HepG2 (cell line): ENCODE results near the gene CNPY4. TPM values are rescaled to one million over a fixed set of nuclear protein-coding genes. Genes with fewer than 3 reads are reported as not detected.

Source experiments
- GTF3A ChIP-seq: sonication (generic); formaldehyde crosslinking; conservative IDR thresholded peaks from 2 replicates; pipeline ENCODE4 v1.4.0; 2020; ENCODE audit warnings: mild to moderate bottlenecking, missing genetic modification reagents
- IKZF4 ChIP-seq: sonication (generic); formaldehyde crosslinking; IDR thresholded peaks from 2 replicates; pipeline ENCODE4 v1.5.1; 2020; ENCODE audit warnings: borderline replicate concordance, mild to moderate bottlenecking, low read depth, missing genetic modification reagents; ENCODE audit errors: not compliant biosample characterization
- JARID2 ChIP-seq: sonication (generic); formaldehyde crosslinking; IDR thresholded peaks from 2 replicates; pipeline ENCODE4 v1.8.1; 2023; ENCODE audit warnings: missing genetic modification reagents, inconsistent platforms; ENCODE audit not compliant: insufficient replicate concordance
- JUN ChIP-seq: sonication (generic); formaldehyde crosslinking; IDR thresholded peaks from 2 replicates; pipeline ENCODE4 v1.4.0; 2020; ENCODE audit warnings: mild to moderate bottlenecking, missing genetic modification reagents
- MIER3 ChIP-seq: IDR thresholded peaks from 2 replicates; pipeline ENCODE4 v1.6.1; 2016; ENCODE audit warnings: missing compliant biosample characterization, borderline replicate concordance
- PPARG ChIP-seq: conservative IDR thresholded peaks from 2 replicates; pipeline ENCODE4 v1.6.1; 2016; ENCODE audit warnings: missing biosample characterization, missing genetic modification reagents
- ZBTB40 ChIP-seq, 2 experiments: fragments of 450-650 bp in 1 of 2; sonication (generic) in 1 of 2; formaldehyde crosslinking in 1 of 2; IDR thresholded peaks; 2 replicates each; pipeline versions ENCODE4 v1.6.1 to v1.8.0; 2016 to 2022; ENCODE audit warnings: antibody characterized with exemption in 1 of 2, mild to moderate bottlenecking in 1 of 2, missing genetic modification reagents in 1 of 2
- ZNF282 ChIP-seq: fragments of 450-650 bp; IDR thresholded peaks from 2 replicates; pipeline ENCODE4 v1.6.1; 2018; ENCODE audit not compliant: partially characterized antibody
- ZNF431 ChIP-seq: sonication (generic); formaldehyde crosslinking; IDR thresholded peaks from 2 replicates; pipeline ENCODE4 v1.9.0; 2022; ENCODE audit warnings: missing genetic modification reagents, low read depth, mild to moderate bottlenecking, borderline replicate concordance
- ZNF563 ChIP-seq: sonication (generic); formaldehyde crosslinking; IDR thresholded peaks from 2 replicates; pipeline ENCODE4 v1.8.0; 2022; ENCODE audit warnings: mild to moderate bottlenecking, moderate library complexity, missing genetic modification reagents
- ZNF598 ChIP-seq: sonication (generic); formaldehyde crosslinking; IDR thresholded peaks from 2 replicates; pipeline ENCODE4 v1.5.1; 2020; ENCODE audit warnings: mild to moderate bottlenecking, missing genetic modification reagents, borderline replicate concordance
- polyA plus RNA-seq, 8 experiments: library from polyadenylated mRNA; depleted of rRNA in 3 of 8; stranded (reverse) in 7 of 8; unstranded in 1 of 8; fragments of >200 nt; fragmentation: Illumina TruSeq in 4 of 8; extraction: Trizol in 4 of 8; gene quantifications; 2 replicates each; pipeline versions ENCODE4 v1.2.1 to v1.2.3, GENCODE V29; 2011 to 2016; ENCODE audit warnings: low read depth in 4 of 8, missing spikeins in 1 of 8, mixed read lengths in 1 of 8; ENCODE audit not compliant: insufficient read depth in 1 of 8
- total RNA-seq, 5 experiments: library from RNA; depleted of rRNA; stranded (reverse); fragments of >200 nt; fragmentation: Illumina TruSeq; extraction: Trizol; gene quantifications; 2 replicates each; pipeline ENCODE4 v1.2.3, GENCODE V29; 2016; ENCODE audit warnings: low read depth in 1 of 5
- TF ChIP-seq, protein P1 (sequence below): sonication (generic); formaldehyde crosslinking; IDR thresholded peaks from 2 replicates; pipeline ENCODE4 v1.4.0; 2020; ENCODE audit warnings: missing genetic modification reagents

CNPY4 gene
- total and polyA plus RNA-seq, 2 of the 13 experiments (the other 11 are each of a cell fraction or from before 2014, with no cell fraction given): 6.2 to 12.7 TPM

- TF ChIP-seq MIER3 (CRISPR knock-in tag) (no peak; the same call in 1 of the 2 replicates), GTF3A (CRISPR knock-in tag) (peak; percentile 72; the same call in 1 of the 2 replicates), ZBTB40 (IDR thresholded peaks at IDR 0.05) (no peak), ZBTB40 (CRISPR knock-in tag; IDR thresholded peaks at IDR 0.05) (peak; percentile 77; the same call in 1 of the 2 replicates), ZNF431 (CRISPR knock-in tag) (peak; percentile 94; the same call in 1 of the 2 replicates), JARID2 (no peak), JUN (CRISPR knock-in tag) (peak; percentile 87), ZNF563 (peak; percentile 91), ZNF282 (no peak), PPARG (CRISPR knock-in tag) (peak; percentile 49; the same call in 1 of the 2 replicates), ZNF598 (CRISPR knock-in tag) (0 out of 2 replicates have a peak, but pooled peaks have one; percentile 75), IKZF4 (CRISPR knock-in tag) (peak; percentile 97)
- TF ChIP-seq, protein P1, sequence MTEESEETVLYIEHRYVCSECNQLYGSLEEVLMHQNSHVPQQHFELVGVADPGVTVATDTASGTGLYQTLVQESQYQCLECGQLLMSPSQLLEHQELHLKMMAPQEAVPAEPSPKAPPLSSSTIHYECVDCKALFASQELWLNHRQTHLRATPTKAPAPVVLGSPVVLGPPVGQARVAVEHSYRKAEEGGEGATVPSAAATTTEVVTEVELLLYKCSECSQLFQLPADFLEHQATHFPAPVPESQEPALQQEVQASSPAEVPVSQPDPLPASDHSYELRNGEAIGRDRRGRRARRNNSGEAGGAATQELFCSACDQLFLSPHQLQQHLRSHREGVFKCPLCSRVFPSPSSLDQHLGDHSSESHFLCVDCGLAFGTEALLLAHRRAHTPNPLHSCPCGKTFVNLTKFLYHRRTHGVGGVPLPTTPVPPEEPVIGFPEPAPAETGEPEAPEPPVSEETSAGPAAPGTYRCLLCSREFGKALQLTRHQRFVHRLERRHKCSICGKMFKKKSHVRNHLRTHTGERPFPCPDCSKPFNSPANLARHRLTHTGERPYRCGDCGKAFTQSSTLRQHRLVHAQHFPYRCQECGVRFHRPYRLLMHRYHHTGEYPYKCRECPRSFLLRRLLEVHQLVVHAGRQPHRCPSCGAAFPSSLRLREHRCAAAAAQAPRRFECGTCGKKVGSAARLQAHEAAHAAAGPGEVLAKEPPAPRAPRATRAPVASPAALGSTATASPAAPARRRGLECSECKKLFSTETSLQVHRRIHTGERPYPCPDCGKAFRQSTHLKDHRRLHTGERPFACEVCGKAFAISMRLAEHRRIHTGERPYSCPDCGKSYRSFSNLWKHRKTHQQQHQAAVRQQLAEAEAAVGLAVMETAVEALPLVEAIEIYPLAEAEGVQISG (CRISPR knock-in tag): peak; percentile 96
These were observed 30.6 kb upstream of the CNPY4 start, which contains the start of gene COPS6 (continued) for GRCh38 chr7:100088621-100089457.
